ENCODE results near the gene CD274. TPM values are rescaled to one million over a fixed set of nuclear protein-coding genes. Genes with fewer than 3 reads are reported as not detected.

Gene CD274
- total and polyA plus RNA-seq, 2 of the 8 experiments (the other 6 are each of a cell fraction or from before 2014, with no cell fraction given), result 0.08 to 0.15 TPM

GRCh38 chr9:5408596-5408995 lies 41.7 kb upstream of the CD274 start:
- H3K4me1 ChIP-seq (replicated peaks in 1 of 4; ENCODE audit: control insufficient read depth in 3 of 4, insufficient read depth in 4 of 4, low read length in 3 of 4), result no peaks in the 10 kb centered on the region
- no peak overlapping the region for H2BK12ac ChIP-seq (ENCODE audit: low read depth, low read length)
- H3K9me3 ChIP-seq (ENCODE audit: insufficient read depth in 2 of 2, low read depth in 1 of 2, low read length in 1 of 2), result peaks cover 15 to 27% of the 10 kb centered on the region in 2 experiments
- no peak overlapping the region for H3K23ac ChIP-seq (ENCODE audit: insufficient read length)
- no peak overlapping the region for H3K9ac ChIP-seq (replicated peaks in 1 of 4; ENCODE audit: extremely low read depth in 1 of 4, low read depth in 3 of 4, low read length in 3 of 4)
- FAIRE-seq (no peak), DNase-seq (ENCODE audit: low read depth in 1 of 2, low spot score in 2 of 2) (no peak)
- H2BK120ac ChIP-seq (replicated peaks; ENCODE audit: low read depth, low read length), result no peak overlapping the region
- no peak overlapping the region for H3K14ac ChIP-seq (ENCODE audit: insufficient read length)
- H3K18ac ChIP-seq (ENCODE audit: extremely low read depth, low read length), result no peak overlapping the region
- H3K79me1 ChIP-seq (ENCODE audit: low read depth, low read length), result no peaks in the 10 kb centered on the region
- no peak overlapping the region for H3K27ac ChIP-seq (ENCODE audit: low read depth, low read length)
- ChIA-PET CTCF (ENCODE audit: partially characterized antibody) (no interaction called here), POLR2A (ENCODE audit: partially characterized antibody) (no interaction called here)
- no peak overlapping the region for H3K4me3 ChIP-seq (ENCODE audit: extremely low read depth in 1 of 4, insufficient read depth in 2 of 4, low read depth in 3 of 4, low read length in 4 of 4)
- no peak overlapping the region for H3K4me2 ChIP-seq (ENCODE audit: insufficient read depth in 1 of 2, low read depth in 2 of 2, low read length in 2 of 2)
- H2BK15ac ChIP-seq (ENCODE audit: low read length), result no peak overlapping the region
- no peak overlapping the region for H3K56ac ChIP-seq (replicated peaks; ENCODE audit: insufficient read length, low read depth, low read length)
- H3K23me2 ChIP-seq (ENCODE audit: low read depth, low read length), result no peaks in the 10 kb centered on the region
- H2BK5ac ChIP-seq (ENCODE audit: low read depth, low read length), result no peak overlapping the region
- 92% methylated on average over 1 of the region's 1 CpG; no CpG with 5 or more reads in 1 of the 2 experiments for WGBS, 2 experiments (ENCODE audit: extremely low coverage in 1 of 2, insufficient coverage in 1 of 2, insufficient read length in 1 of 2, insufficient replicate concordance in 2 of 2, low coverage in 1 of 2, low lambda C conversion rate in 2 of 2, missing lambda C conversion rate in 1 of 2)
- TF ChIP-seq NANOG (IDR thresholded peaks at IDR 0.05; ENCODE audit: insufficient read depth, low read depth, low read length, poor library complexity, severe bottlenecking) (no peak), USF2 (IDR thresholded peaks at IDR 0.05; ENCODE audit: low read length) (no peak), GTF2F1 (IDR thresholded peaks at IDR 0.05; ENCODE audit: borderline replicate concordance, low read depth, low read length) (no peak), NRF1 (IDR thresholded peaks at IDR 0.05; ENCODE audit: low read depth, low read length) (no peak), EZH2 (IDR thresholded peaks at IDR 0.05; ENCODE audit: low read depth, low read length, severe bottlenecking) (no peak), PHF8 (conservative IDR thresholded peaks at IDR 0.05; ENCODE audit: low read depth, low read length) (no peak), CHD1 (IDR thresholded peaks at IDR 0.05; ENCODE audit: low read depth, low read length) (no peak), MAFK (IDR thresholded peaks at IDR 0.05; ENCODE audit: low read depth, low read length) (no peak), ZNF274 (IDR thresholded peaks at IDR 0.05; ENCODE audit: borderline replicate concordance, extremely low read depth, low read length) (no peak)
- no peak overlapping the region for H2AK5ac ChIP-seq (ENCODE audit: low read depth, low read length)
- no peaks in the 10 kb centered on the region for H4K20me1 ChIP-seq (replicated peaks in 1 of 2; ENCODE audit: control insufficient read depth in 1 of 2, insufficient read depth in 2 of 2, low read length in 2 of 2)
- no peak overlapping the region for H4K91ac ChIP-seq (replicated peaks; ENCODE audit: insufficient read length, low read length)
- H4K8ac ChIP-seq (ENCODE audit: extremely low read depth, insufficient read depth, low read length), result no peak overlapping the region
- no peaks in the 10 kb centered on the region; a peak in 1 of 7 replicates for H3K27me3 ChIP-seq (replicated peaks in 1 of 4; ENCODE audit: control insufficient read depth in 3 of 4, extremely low read depth in 1 of 4, insufficient read depth in 3 of 4, low read length in 3 of 4)
- no peak overlapping the region for H3K4ac ChIP-seq (replicated peaks; ENCODE audit: insufficient read length, low read depth, low read length)
- H4K5ac ChIP-seq (ENCODE audit: insufficient read length, low read depth, low read length), result no peak overlapping the region
- H3K79me2 ChIP-seq (ENCODE audit: control insufficient read depth in 1 of 2, insufficient read depth in 2 of 2, low read length in 2 of 2), result no peaks in the 10 kb centered on the region
- H2AFZ ChIP-seq (ENCODE audit: low read length), result no peak overlapping the region
- peaks cover 0 to 2% (median 0%) of the 10 kb centered on the region in 4 experiments; a peak in 2 of 8 replicates for H3K36me3 ChIP-seq (ENCODE audit: control insufficient read depth in 2 of 4, insufficient read depth in 4 of 4, low read length in 3 of 4)
- no peak overlapping the region for H2BK20ac ChIP-seq (ENCODE audit: low read length)
